H9 (cell line): ENCODE results near the gene ANKRD17. TPM values are rescaled to one million over a fixed set of nuclear protein-coding genes. Genes with fewer than 3 reads are reported as not detected.

Source experiments
- DNase-seq: peaks from one replicate; pipeline ENCODE4 v3.0.0-alpha.2; 2017
- H2AFZ ChIP-seq: one replicate; pipeline ENCODE4 v1.6.1; 2013; ENCODE audit warnings: mild to moderate bottlenecking, low read length, control low read depth, moderate library complexity
- H2AK5ac ChIP-seq: 2 replicates; pipeline ENCODE4 v1.6.1; 2013; ENCODE audit warnings: low read length, control low read depth, mixed read lengths; ENCODE audit not compliant: insufficient read length
- H2BK120ac ChIP-seq: one replicate; pipeline ENCODE4 v1.6.1; 2013; ENCODE audit warnings: low read depth, mild to moderate bottlenecking, low read length, control low read depth, inconsistent platforms; ENCODE audit not compliant: poor library complexity, severe bottlenecking
- H2BK12ac ChIP-seq: 2 replicates; pipeline ENCODE4 v1.6.1; 2013; ENCODE audit warnings: low read length, control low read depth, mixed read lengths, low read depth; ENCODE audit not compliant: insufficient read length
- H2BK15ac ChIP-seq: 2 replicates; pipeline ENCODE4 v1.6.1; 2013; ENCODE audit warnings: low read depth, low read length, control low read depth
- H2BK20ac ChIP-seq: one replicate; pipeline ENCODE4 v1.6.1; 2013; ENCODE audit warnings: low read depth, mild to moderate bottlenecking, low read length, control low read depth, inconsistent platforms; ENCODE audit not compliant: poor library complexity, severe bottlenecking
- H2BK5ac ChIP-seq: 2 replicates; pipeline ENCODE4 v1.6.1; 2013; ENCODE audit warnings: low read length, control low read depth, mixed read lengths; ENCODE audit not compliant: insufficient read length
- H3K14ac ChIP-seq: 2 replicates; pipeline ENCODE4 v1.6.1; 2013; ENCODE audit warnings: low read length, control low read depth; ENCODE audit not compliant: insufficient read depth
- H3K18ac ChIP-seq: 2 replicates; pipeline ENCODE4 v1.6.1; 2013; ENCODE audit warnings: low read depth, mild to moderate bottlenecking, mixed read lengths, low read length, control low read depth; ENCODE audit not compliant: insufficient read length
- H3K23ac ChIP-seq: 2 replicates; pipeline ENCODE4 v1.6.1; 2013; ENCODE audit warnings: low read length, control low read depth, mixed read lengths, low read depth; ENCODE audit not compliant: insufficient read length
- H3K23me2 ChIP-seq: 2 replicates; pipeline ENCODE4 v1.6.1; 2013; ENCODE audit warnings: low read depth, mild to moderate bottlenecking, mixed read lengths, low read length, control low read depth; ENCODE audit not compliant: insufficient read length, poor library complexity, severe bottlenecking
- H3K27ac ChIP-seq: 2 replicates; pipeline ENCODE4 v1.5.1; 2013; ENCODE audit warnings: low read length, control low read depth, mixed read lengths, low read depth; ENCODE audit not compliant: insufficient read length
- H3K27me3 ChIP-seq: 2 replicates; pipeline ENCODE4 v1.6.1; 2013; ENCODE audit warnings: low read length, control low read depth, inconsistent platforms; ENCODE audit not compliant: insufficient read depth
- H3K4ac ChIP-seq: 2 replicates; pipeline ENCODE4 v1.6.1; 2013; ENCODE audit warnings: low read depth, mild to moderate bottlenecking, control low read depth, inconsistent platforms, low read length, moderate library complexity
- H3K4me1 ChIP-seq: 2 replicates; pipeline ENCODE4 v1.6.1; 2013; ENCODE audit warnings: low read length, control low read depth, inconsistent platforms; ENCODE audit not compliant: insufficient read depth
- H3K4me2 ChIP-seq: 2 replicates; pipeline ENCODE4 v1.6.1; 2013; ENCODE audit warnings: low read length, control low read depth, mixed read lengths; ENCODE audit not compliant: insufficient read length, insufficient read depth
- H3K56ac ChIP-seq: 2 replicates; pipeline ENCODE4 v1.6.1; 2013; ENCODE audit warnings: low read depth, mild to moderate bottlenecking, mixed read lengths, low read length, control low read depth; ENCODE audit not compliant: insufficient read length
- H3K79me1 ChIP-seq: 2 replicates; pipeline ENCODE4 v1.6.1; 2013; ENCODE audit warnings: low read depth, mild to moderate bottlenecking, moderate library complexity, low read length, control low read depth, inconsistent platforms; ENCODE audit not compliant: insufficient read depth, poor library complexity, severe bottlenecking
- H3K79me2 ChIP-seq: 2 replicates; pipeline ENCODE4 v1.6.1; 2013; ENCODE audit warnings: low read length, control low read depth, inconsistent platforms; ENCODE audit not compliant: insufficient read depth
- H3K9ac ChIP-seq: 2 replicates; pipeline ENCODE4 v1.6.1; 2013; ENCODE audit warnings: low read length, control low read depth, mixed read lengths; ENCODE audit not compliant: insufficient read length; ENCODE audit errors: extremely low read depth
- H3K9me3 ChIP-seq: one replicate; pipeline ENCODE4 v1.6.1; 2013; ENCODE audit warnings: low read depth, low read length, inconsistent platforms; ENCODE audit not compliant: control insufficient read depth
- H3T11ph ChIP-seq: one replicate; pipeline ENCODE4 v1.6.1; 2013; ENCODE audit warnings: mild to moderate bottlenecking, low read length, control low read depth, inconsistent platforms
- H4K20me1 ChIP-seq: one replicate; pipeline ENCODE4 v1.6.1; 2013; ENCODE audit not compliant: control insufficient read depth, insufficient read length, insufficient read depth
- H4K5ac ChIP-seq: 2 replicates; pipeline ENCODE4 v1.6.1; 2013; ENCODE audit warnings: low read depth, mild to moderate bottlenecking, mixed read lengths, low read length, control low read depth; ENCODE audit not compliant: insufficient read length
- H4K8ac ChIP-seq: replicated peaks from 2 replicates; pipeline ENCODE4 v1.6.1; 2013; ENCODE audit warnings: low read length, control low read depth, mixed read lengths, low read depth; ENCODE audit not compliant: insufficient read length
- H4K91ac ChIP-seq: 2 replicates; pipeline ENCODE4 v1.6.1; 2013; ENCODE audit warnings: low read depth, mild to moderate bottlenecking, moderate library complexity, mixed read lengths, low read length, control low read depth; ENCODE audit not compliant: insufficient read length
- H3K27ac Mint-ChIP-seq, 3 experiments: 2 replicates in 2 of 3; 3 replicates in 1 of 3; pipeline ENCODE4 v1.8.0; 2020 to 2021; ENCODE audit warnings: mixed read lengths in 3 of 3, mild to moderate bottlenecking in 1 of 3, moderate library complexity in 1 of 3
- H3K27me3 Mint-ChIP-seq: 2 replicates; pipeline ENCODE4 v1.8.0; 2021; ENCODE audit warnings: low read depth, mild to moderate bottlenecking, moderate library complexity, mixed read lengths
- H3K36me3 Mint-ChIP-seq, 3 experiments: 2 replicates in 2 of 3; 3 replicates in 1 of 3; pipeline ENCODE4 v1.8.0; 2020 to 2021; ENCODE audit warnings: low read depth in 3 of 3, mixed read lengths in 3 of 3; ENCODE audit not compliant: insufficient read depth in 1 of 3
- H3K4me1 Mint-ChIP-seq, 2 experiments: 2 replicates each; pipeline ENCODE4 v1.8.0; 2020; ENCODE audit warnings: mixed read lengths in 2 of 2
- H3K4me3 Mint-ChIP-seq, 2 experiments: 2 replicates in 1 of 2; 3 replicates in 1 of 2; pipeline ENCODE4 v1.8.0; 2020 to 2021; ENCODE audit warnings: mild to moderate bottlenecking in 2 of 2, mixed read lengths in 2 of 2, moderate library complexity in 1 of 2
- H3K9me3 Mint-ChIP-seq, 2 experiments: 2 replicates in 1 of 2; 3 replicates in 1 of 2; pipeline ENCODE4 v1.8.0; 2020; ENCODE audit warnings: mild to moderate bottlenecking in 2 of 2, mixed read lengths in 2 of 2, moderate library complexity in 1 of 2
- CTCF ChIP-seq: fragments of 200-600 bp; sonication (generic); conservative IDR thresholded peaks from 3 replicates; pipeline ENCODE4 v1.8.0; 2021; ENCODE audit warnings: antibody characterized with exemption, mild to moderate bottlenecking
- WGBS: extraction: QIAGEN DNeasy Blood & Tissue Kit; methylation state at CpG from one replicate; pipeline ENCODE4 v1.1.7; 2013; ENCODE audit warnings: missing lambda C conversion rate, low lambda C conversion rate, mixed read lengths; ENCODE audit not compliant: insufficient read length; ENCODE audit errors: extremely low coverage; 5-methylcytosine and 5-hydroxymethylcytosine counted together
- total RNA-seq: library from RNA; stranded (reverse); gene quantifications from 2 replicates; pipeline ENCODE4 v1.2.1, GENCODE V29; 2021

Gene ANKRD17
- total RNA-seq, 1 experiment from 2014 or later = 82.4 TPM

- H3K9me3 ChIP-seq = no peaks in the 10 kb centered on the region
- H3K79me1 ChIP-seq = no peaks in the 10 kb centered on the region
- H4K20me1 ChIP-seq = no peaks in the 10 kb centered on the region
- no peak overlapping the region for H3T11ph ChIP-seq
- H3K4me3 Mint-ChIP-seq = no peak overlapping the region
- H3K4ac ChIP-seq = no peak overlapping the region
- no peak overlapping the region for H3K14ac ChIP-seq
- H2BK12ac ChIP-seq = no peak overlapping the region
- H3K4me1 ChIP-seq = no peaks in the 10 kb centered on the region
- no peak overlapping the region for H3K18ac ChIP-seq
- no peak overlapping the region for H3K27ac Mint-ChIP-seq
- H2AFZ ChIP-seq = no peak overlapping the region
- no peak overlapping the region for H3K9ac ChIP-seq
- no peak overlapping the region for H2AK5ac ChIP-seq
- no peak overlapping the region for H4K8ac ChIP-seq
- peak; percentile 56 for TF ChIP-seq CTCF
- no peak overlapping the region for H2BK15ac ChIP-seq
- WGBS = no CpG with 5 or more reads among the region's 4 CpGs
- no peaks in the 10 kb centered on the region for H3K27me3 ChIP-seq
- H2BK5ac ChIP-seq = no peak overlapping the region
- H3K4me1 Mint-ChIP-seq = no peaks in the 10 kb centered on the region
- no peaks in the 10 kb centered on the region for H3K27me3 Mint-ChIP-seq
- no peak overlapping the region for H3K56ac ChIP-seq
- H2BK20ac ChIP-seq = no peak overlapping the region
- H3K23me2 ChIP-seq = no peaks in the 10 kb centered on the region
- no peak overlapping the region for H4K5ac ChIP-seq
- H3K79me2 ChIP-seq = no peaks in the 10 kb centered on the region
- no peak overlapping the region for H3K27ac ChIP-seq
- peaks cover 26 to 71% (median 71%) of the 10 kb centered on the region in 3 experiments; a peak in 6 of 7 replicates for H3K36me3 Mint-ChIP-seq
- no peak overlapping the region for H4K91ac ChIP-seq
- no peaks in the 10 kb centered on the region for H3K9me3 Mint-ChIP-seq
- no peak for DNase-seq
- H3K23ac ChIP-seq = no peak overlapping the region
- H2BK120ac ChIP-seq = no peak overlapping the region
- H3K4me2 ChIP-seq = no peak overlapping the region
These were observed 115.5 kb downstream of the ANKRD17 start for GRCh38 chr4:73142995-73143547.
